Fibroblast of upper back skin (primary cell): ENCODE data around the gene AFF2.

Experiments
- DNase-seq: peaks from one replicate; pipeline ENCODE4 v3.0.0-alpha.2; 2013

Gene AFF2

GRCh38 chrX:148592595-148592994 is 92.2 kb downstream of the AFF2 start:
- DNase-seq = no peak

GRCh38 chrX:148593146-148593545 is 92.7 kb downstream of the AFF2 start:
- DNase-seq = no peak

GRCh38 chrX:148593987-148594386 is 93.6 kb downstream of the AFF2 start:
- DNase-seq = peak; percentile 33

GRCh38 chrX:148599404-148599803 is 99.0 kb downstream of the AFF2 start:
- DNase-seq = no peak

GRCh38 chrX:148600131-148600530 is 99.7 kb downstream of the AFF2 start:
- DNase-seq = no peak

GRCh38 chrX:148600581-148600980 is 100.2 kb downstream of the AFF2 start:
- no peak for DNase-seq

- peak; percentile 51 for DNase-seq
These were observed 100.6 kb downstream of the AFF2 start for GRCh38 chrX:148601034-148601433.

- DNase-seq = no peak
These were observed 109.3 kb downstream of the AFF2 start for GRCh38 chrX:148609515-148610327.

GRCh38 chrX:148610328-148610698 is 109.9 kb downstream of the AFF2 start:
- DNase-seq = no peak

GRCh38 chrX:148611993-148612392 is 111.6 kb downstream of the AFF2 start:
- DNase-seq = no peak

GRCh38 chrX:148612431-148612830 is 112.0 kb downstream of the AFF2 start:
- DNase-seq = no peak

GRCh38 chrX:148613636-148614035 is 113.2 kb downstream of the AFF2 start:
- no peak for DNase-seq

- no peak for DNase-seq
These were observed 115.1 kb downstream of the AFF2 start for GRCh38 chrX:148615491-148615890.

- no peak for DNase-seq
These were observed 118.3 kb downstream of the AFF2 start for GRCh38 chrX:148618470-148619445.

- DNase-seq = peak; percentile 45
These were observed 119.6 kb downstream of the AFF2 start for GRCh38 chrX:148620023-148620422.

- DNase-seq = no peak
These were observed 124.6 kb downstream of the AFF2 start for GRCh38 chrX:148624951-148625474.

- no peak for DNase-seq
These were observed 128.2 kb downstream of the AFF2 start for GRCh38 chrX:148628621-148629020.

GRCh38 chrX:148629434-148629833 is 129.0 kb downstream of the AFF2 start:
- DNase-seq = no peak

- DNase-seq = no peak
These were observed 132.0 kb downstream of the AFF2 start for GRCh38 chrX:148632444-148632843.

GRCh38 chrX:148633218-148633908 is 132.9 kb downstream of the AFF2 start:
- no peak for DNase-seq

- no peak for DNase-seq
These were observed 134.2 kb downstream of the AFF2 start for GRCh38 chrX:148634591-148634990.

- DNase-seq = no peak
These were observed 143.0 kb downstream of the AFF2 start for GRCh38 chrX:148643460-148643859.

GRCh38 chrX:148647651-148648050 is 147.2 kb downstream of the AFF2 start:
- DNase-seq = no peak
